HL-60/S4 treated with retinoic acid at 250 ng/mL for 4 days and 3 days (cell line): ENCODE results near the gene PDE11A.

ENCODE experiments used
- in situ Hi-C: fragments of 300-500 bp; cut with MboI; formaldehyde crosslinking; loops from 2 replicates; pipeline ENCODE4 v1.7.0; 2022; ENCODE audit warnings: low sequenced_read_pairs

PDE11A gene

GRCh38 chr2:177641331-177641730, 431.2 kb downstream of the PDE11A start:
- in situ Hi-C loops: no loop called here

GRCh38 chr2:177640423-177640822, 432.2 kb downstream of the PDE11A start:
- in situ Hi-C loops: no loop called here

- in situ Hi-C loops: no loop called here
These were observed 433.2 kb downstream of the PDE11A start for GRCh38 chr2:177639262-177639914.

GRCh38 chr2:177638507-177638906, 434.1 kb downstream of the PDE11A start:
- in situ Hi-C loops: no loop called here

- in situ Hi-C loops: no loop called here
These were observed 435.9 kb downstream of the PDE11A start for GRCh38 chr2:177636672-177637071.

GRCh38 chr2:177635696-177636095, 436.9 kb downstream of the PDE11A start:
- in situ Hi-C loops: no loop called here

GRCh38 chr2:177633910-177634294, 438.7 kb downstream of the PDE11A start:
- in situ Hi-C loops: no loop called here

- in situ Hi-C loops: no loop called here
These were observed 439.5 kb downstream of the PDE11A start for GRCh38 chr2:177633111-177633510.

GRCh38 chr2:177631680-177632079, 440.9 kb downstream of the PDE11A start:
- in situ Hi-C loops: no loop called here

- in situ Hi-C loops: no loop called here
These were observed 443.1 kb downstream of the PDE11A start for GRCh38 chr2:177629357-177630024.

- in situ Hi-C loops: no loop called here
These were observed 443.7 kb downstream of the PDE11A start for GRCh38 chr2:177628831-177629230.

GRCh38 chr2:177625744-177626650, 446.6 kb downstream of the PDE11A start:
- in situ Hi-C loops: no loop called here

GRCh38 chr2:177622521-177622920, 450.1 kb downstream of the PDE11A start:
- in situ Hi-C loops: no loop called here

GRCh38 chr2:177619986-177620385, 452.6 kb downstream of the PDE11A start:
- in situ Hi-C loops: no loop called here

- in situ Hi-C loops: no loop called here
These were observed 453.1 kb downstream of the PDE11A start for GRCh38 chr2:177619461-177619860.

- in situ Hi-C loops: no loop called here
These were observed 454.0 kb downstream of the PDE11A start for GRCh38 chr2:177618255-177619253.

GRCh38 chr2:177617849-177618248, 454.7 kb downstream of the PDE11A start:
- in situ Hi-C loops: no loop called here

- in situ Hi-C loops: no loop called here
These were observed 455.8 kb downstream of the PDE11A start for GRCh38 chr2:177616731-177617130.

GRCh38 chr2:177616066-177616465, 456.5 kb downstream of the PDE11A start:
- in situ Hi-C loops: no loop called here

GRCh38 chr2:177612659-177613058, 459.9 kb downstream of the PDE11A start:
- in situ Hi-C loops: no loop called here
